ENCODE data around the gene SACS.
"Not testable (repeated sequence)": the region's sequence is repeated elsewhere in the genome, so short reads cannot be mapped to it uniquely, and the experiment has no call there.

SACS gene

GRCh38 chr13:23455401-23456185, 22.1 kb upstream of the SACS start:
- DNase-seq (ENCODE audit: low read depth) = no peak

GRCh38 chr13:23453132-23453531, 19.6 kb upstream of the SACS start:
- DNase-seq (ENCODE audit: low read depth) = no peak

- no peak for DNase-seq (ENCODE audit: low read depth)
Observed at GRCh38 chr13:23450340-23451046, 17.0 kb upstream of the SACS start.

- no peak for DNase-seq (ENCODE audit: low read depth)
Observed at GRCh38 chr13:23449398-23450162, 16.1 kb upstream of the SACS start.

- no peak for DNase-seq (ENCODE audit: low read depth)
Observed at GRCh38 chr13:23447927-23448326, 14.4 kb upstream of the SACS start.

- no peak for DNase-seq (ENCODE audit: low read depth)
Observed at GRCh38 chr13:23445794-23446193, 12.3 kb upstream of the SACS start.

GRCh38 chr13:23443878-23444277, 10.4 kb upstream of the SACS start:
- DNase-seq (ENCODE audit: low read depth) = no peak

- DNase-seq (ENCODE audit: low read depth) = no peak
Observed at GRCh38 chr13:23443110-23443509, 9.6 kb upstream of the SACS start.

GRCh38 chr13:23440821-23441618, 7.5 kb upstream of the SACS start:
- DNase-seq (ENCODE audit: low read depth) = no peak

GRCh38 chr13:23440324-23440723, 6.8 kb upstream of the SACS start:
- DNase-seq (ENCODE audit: low read depth) = not testable (repeated sequence)

GRCh38 chr13:23437916-23438315, 4.4 kb upstream of the SACS start:
- DNase-seq (ENCODE audit: low read depth) = no peak

GRCh38 chr13:23436680-23437079, 3.2 kb upstream of the SACS start:
- no peak for DNase-seq (ENCODE audit: low read depth)

- DNase-seq (ENCODE audit: low read depth) = no peak
Observed at GRCh38 chr13:23434491-23434890, 989 bp upstream of the SACS start.

- no peak for DNase-seq (ENCODE audit: low read depth)
Observed at GRCh38 chr13:23432626-23433025, 876 bp downstream of the SACS start.

GRCh38 chr13:23430664-23431063, 2.8 kb downstream of the SACS start:
- no peak for DNase-seq (ENCODE audit: low read depth)

GRCh38 chr13:23427881-23428528, 5.5 kb downstream of the SACS start:
- DNase-seq (ENCODE audit: low read depth) = no peak

GRCh38 chr13:23427342-23427843, 6.1 kb downstream of the SACS start:
- no peak for DNase-seq (ENCODE audit: low read depth)

- no peak for DNase-seq (ENCODE audit: low read depth)
Observed at GRCh38 chr13:23421596-23421995, 11.9 kb downstream of the SACS start.

- no peak for DNase-seq (ENCODE audit: low read depth)
Observed at GRCh38 chr13:23418776-23419683, 14.5 kb downstream of the SACS start.

- DNase-seq (ENCODE audit: low read depth) = no peak
Observed at GRCh38 chr13:23414682-23415081, 18.8 kb downstream of the SACS start.

Data from activated T-cell treated with anti-CD3 and anti-CD28 coated beads for 48 hours (primary cell).